MV-4-11 (cell line): ENCODE data around the gene KCNQ1.

Source experiments
- DNase-seq: peaks from one replicate; lab custom pipeline; 2025; lab: John Stamatoyannopoulos, UW

Gene KCNQ1

GRCh38 chr11:2883979-2884815 is 439.4 kb downstream of the KCNQ1 start:
- no peak for DNase-seq

GRCh38 chr11:2885017-2885677 is 440.3 kb downstream of the KCNQ1 start:
- DNase-seq, result peak; percentile 49

GRCh38 chr11:2885678-2886081 is 440.9 kb downstream of the KCNQ1 start, which contains the start of gene CDKN1C:
Gene CDKN1C (minus strand): TSS chr11:2885775. CDS start chr11:2885456, 319 bp downstream.
- peak; percentile 68 for DNase-seq

DNA sequence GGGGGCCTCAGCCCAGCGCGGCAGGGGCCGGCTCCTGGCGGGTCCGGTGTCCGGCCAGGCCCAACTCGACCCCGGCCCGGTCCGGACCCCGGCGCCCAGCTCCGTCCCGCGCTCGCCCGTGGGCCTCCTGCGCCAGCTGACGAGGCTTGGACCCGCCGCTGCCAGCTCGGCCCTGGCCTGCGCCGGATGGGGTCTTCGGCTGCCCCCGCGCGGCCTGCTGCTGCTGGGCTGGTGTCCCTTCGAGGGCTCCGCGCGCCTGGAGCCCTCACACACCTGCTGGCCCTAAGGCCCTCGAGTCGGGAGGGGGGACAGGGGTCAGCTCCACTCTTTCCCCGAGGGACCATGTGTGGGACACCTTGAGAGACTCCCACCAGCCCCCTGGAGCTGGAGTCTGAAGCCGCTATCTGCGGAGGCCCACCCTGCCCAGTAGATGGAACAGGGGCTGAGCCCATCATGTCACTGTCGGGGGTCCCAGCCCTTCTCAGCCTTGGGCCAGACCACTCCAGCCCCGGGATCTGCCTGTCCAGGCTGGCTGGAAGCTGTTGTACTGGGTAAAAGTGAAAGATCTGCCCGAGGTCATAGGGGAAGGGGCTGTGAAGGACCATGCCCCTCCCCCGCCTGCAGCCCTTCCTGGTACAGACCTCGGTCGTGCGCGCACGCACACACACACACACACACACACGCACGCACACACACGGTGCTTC is 441.5 kb downstream of the KCNQ1 start:
- peak; percentile 14 for DNase-seq

DNA sequence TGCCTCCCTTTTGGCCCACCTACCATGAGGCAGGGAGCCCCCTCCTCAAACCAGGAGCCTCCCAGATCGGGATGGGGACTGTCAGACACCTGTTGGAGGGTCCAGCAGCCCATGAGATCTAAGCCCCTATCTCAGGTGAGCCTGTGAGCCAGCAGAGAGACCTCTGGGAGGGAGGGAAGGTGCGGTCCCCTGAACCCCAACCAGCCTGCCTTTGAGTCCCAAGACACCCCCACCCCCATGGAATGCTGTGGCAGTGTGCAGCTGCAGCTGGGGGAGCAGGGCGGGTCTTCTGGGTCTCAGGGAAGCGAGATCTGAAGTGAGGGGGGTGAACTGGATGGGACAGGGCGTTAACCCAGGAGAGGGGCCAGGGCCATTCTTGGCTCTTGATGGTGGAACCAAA is 442.1 kb downstream of the KCNQ1 start:
- DNase-seq, result no peak

DNA sequence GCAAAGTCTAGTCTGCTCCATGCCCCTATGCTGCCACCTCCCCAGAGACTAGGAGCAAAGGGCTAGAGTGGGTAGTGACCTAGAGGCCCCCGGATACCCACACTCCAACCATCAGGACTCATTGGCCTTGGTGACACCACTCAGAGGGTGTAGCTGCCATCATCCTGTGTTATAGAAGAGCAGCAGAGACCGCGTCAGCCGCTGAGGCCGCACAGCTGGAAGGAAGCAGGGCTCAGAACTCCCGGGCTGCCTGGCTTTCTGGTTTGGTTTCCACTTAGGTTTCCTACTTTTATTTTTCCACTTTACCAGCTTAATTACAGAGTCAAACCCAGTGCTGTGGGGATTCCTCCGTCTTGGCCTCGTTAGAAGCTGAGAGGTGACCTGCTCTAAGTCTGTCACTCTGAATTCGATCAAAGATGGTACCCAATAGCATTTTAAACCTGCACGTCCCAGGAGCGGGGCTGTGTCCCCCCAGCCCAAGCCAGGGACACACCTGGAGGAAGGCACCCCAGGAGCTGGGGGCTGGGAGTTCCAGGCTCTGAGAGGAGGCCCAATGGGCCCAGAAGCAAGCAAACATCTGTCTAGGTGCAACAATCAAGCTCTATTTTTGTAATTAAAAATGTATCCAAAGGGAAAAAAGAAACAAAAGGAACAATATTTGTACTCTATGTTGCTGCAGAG is 442.8 kb downstream of the KCNQ1 start:
- DNase-seq, result no peak

- peak; percentile 63 for DNase-seq
Measured at GRCh38 chr11:2888266-2888968, 443.6 kb downstream of the KCNQ1 start.

- no peak for DNase-seq
Measured at GRCh38 chr11:2889362-2890273, 444.8 kb downstream of the KCNQ1 start.

- DNase-seq, result no peak
Measured at GRCh38 chr11:2890466-2891294, 445.9 kb downstream of the KCNQ1 start.

GRCh38 chr11:2891326-2892214 is 446.8 kb downstream of the KCNQ1 start:
- no peak for DNase-seq

DNA sequence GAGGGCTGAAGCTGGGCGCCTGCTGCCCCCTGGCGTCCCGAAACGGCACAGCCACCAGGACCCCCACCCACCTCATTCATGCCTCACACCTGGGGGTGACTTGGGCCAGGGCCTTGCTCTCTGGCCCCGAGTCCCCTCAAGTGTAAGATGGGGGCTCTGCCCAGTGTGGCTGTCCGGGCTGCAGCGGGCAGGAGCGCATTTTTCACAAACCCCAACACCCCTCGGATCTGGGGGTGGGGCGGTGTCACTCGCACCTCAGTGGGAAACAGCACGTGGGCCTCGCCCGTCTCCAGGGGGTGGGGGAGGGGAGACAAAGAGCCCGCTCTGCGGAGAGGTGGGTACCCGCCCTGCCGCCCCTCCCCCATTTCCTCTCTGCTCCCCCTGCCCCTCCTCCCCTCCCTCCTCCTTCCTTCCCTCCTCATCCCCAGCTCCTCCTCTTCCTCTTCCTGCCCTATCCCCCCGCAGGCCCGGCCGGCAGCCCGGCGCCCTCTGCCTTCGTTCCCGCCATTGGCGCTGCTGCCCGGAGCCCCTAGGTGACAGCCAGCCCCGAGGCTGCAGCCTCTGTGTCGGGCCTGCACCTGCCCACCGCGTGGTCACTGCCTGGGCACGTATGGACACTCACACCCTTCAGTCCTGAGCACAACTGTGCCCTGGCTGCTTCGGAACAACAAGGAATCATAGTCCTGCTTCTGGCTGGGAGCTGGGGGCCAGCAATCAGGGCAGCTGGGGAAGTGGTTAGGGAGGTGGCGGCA is 447.6 kb downstream of the KCNQ1 start:
- DNase-seq, result peak; percentile 61

- peak; percentile 61 for DNase-seq
Measured at GRCh38 chr11:2892967-2893528, 448.2 kb downstream of the KCNQ1 start.

GRCh38 chr11:2893935-2894334 is 449.1 kb downstream of the KCNQ1 start:
- no peak for DNase-seq

GRCh38 chr11:2896047-2896446 is 451.2 kb downstream of the KCNQ1 start:
- no peak for DNase-seq

- no peak for DNase-seq
Measured at GRCh38 chr11:2897048-2897447, 452.2 kb downstream of the KCNQ1 start.

GRCh38 chr11:2898366-2899079 is 453.7 kb downstream of the KCNQ1 start:
- DNase-seq, result peak; percentile 92
